ENCODE measurements around the gene PRODH2.

PRODH2 gene

GRCh38 chr19:35756377-35757230, 56.0 kb downstream of the PRODH2 start, which contains the start of gene HSPB6:
HSPB6 (minus strand) TSS chr19:35757029; CDS start chr19:35757008, 21 bp downstream.
- H3K27ac ChIP-seq, result peak within 1 kb of the TSS; percentile 87
- TF ChIP-seq ZFX (IDR thresholded peaks at IDR 0.05), result no peak
- TF ChIP-seq CTCF (conservative IDR thresholded peaks at IDR 0.05), result no peak

- TF ChIP-seq ZFX (IDR thresholded peaks at IDR 0.05) (no peak), CTCF (conservative IDR thresholded peaks at IDR 0.05) (no peak)
- no peak overlapping the region for H3K27ac ChIP-seq
These were observed 56.9 kb downstream of the PRODH2 start for GRCh38 chr19:35755550-35756376.

GRCh38 chr19:35755131-35755549, 57.5 kb downstream of the PRODH2 start:
- H3K27ac ChIP-seq, result no peak overlapping the region
- no peak for TF ChIP-seq ZFX (IDR thresholded peaks at IDR 0.05)
- TF ChIP-seq CTCF (conservative IDR thresholded peaks at IDR 0.05), result no peak

GRCh38 chr19:35754370-35755130, 58.1 kb downstream of the PRODH2 start:
- no peak overlapping the region for H3K27ac ChIP-seq
- TF ChIP-seq CTCF (conservative IDR thresholded peaks at IDR 0.05) (no peak), ZFX (IDR thresholded peaks at IDR 0.05) (no peak)

- TF ChIP-seq ZFX (IDR thresholded peaks at IDR 0.05) (no peak), CTCF (conservative IDR thresholded peaks at IDR 0.05) (no peak)
- no peak overlapping the region for H3K27ac ChIP-seq
These were observed 58.8 kb downstream of the PRODH2 start for GRCh38 chr19:35753634-35754369.

- no peak overlapping the region for H3K27ac ChIP-seq
- TF ChIP-seq ZFX (IDR thresholded peaks at IDR 0.05) (no peak), CTCF (conservative IDR thresholded peaks at IDR 0.05) (no peak)
These were observed 59.8 kb downstream of the PRODH2 start for GRCh38 chr19:35752746-35753350.

All from C4-2B (cell line).